Upper lobe of left lung (tissue), 4 donors: ENCODE results near the gene PRKCI.

Source experiments
- CTCF ChIP-seq, 6 experiments: fragments of 450-650 bp in 4 of 6; fragments of 200-600 bp in 2 of 6; sonication (generic) in 2 of 6; IDR thresholded peaks; one replicate each; pipeline ENCODE4 v1.5.1; 2016 to 2019; ENCODE audit warnings: antibody characterized with exemption in 6 of 6
- POLR2A ChIP-seq, 4 donors: fragments of 450-650 bp; IDR thresholded peaks; one replicate each; pipeline ENCODE4 v1.5.1; 2016 to 2017; ENCODE audit warnings: antibody characterized with exemption in 4 of 4, mild to moderate bottlenecking in 2 of 4
- POLR2AphosphoS5 ChIP-seq, 2 donors: sonication (generic); formaldehyde crosslinking; IDR thresholded peaks; one replicate each; pipeline ENCODE4 v1.5.1; 2017; ENCODE audit warnings: antibody characterized with exemption in 2 of 2

- no peak for TF ChIP-seq POLR2AphosphoS5 (IDR thresholded peaks at IDR 0.05)
- no peak for TF ChIP-seq CTCF (IDR thresholded peaks at IDR 0.05)
- no peak for TF ChIP-seq POLR2A (IDR thresholded peaks at IDR 0.05)
These were observed 68.0 kb downstream of the PRKCI start for GRCh38 chr3:170290194-170290593.
